ENCODE data around the gene NEFH.

DNA sequence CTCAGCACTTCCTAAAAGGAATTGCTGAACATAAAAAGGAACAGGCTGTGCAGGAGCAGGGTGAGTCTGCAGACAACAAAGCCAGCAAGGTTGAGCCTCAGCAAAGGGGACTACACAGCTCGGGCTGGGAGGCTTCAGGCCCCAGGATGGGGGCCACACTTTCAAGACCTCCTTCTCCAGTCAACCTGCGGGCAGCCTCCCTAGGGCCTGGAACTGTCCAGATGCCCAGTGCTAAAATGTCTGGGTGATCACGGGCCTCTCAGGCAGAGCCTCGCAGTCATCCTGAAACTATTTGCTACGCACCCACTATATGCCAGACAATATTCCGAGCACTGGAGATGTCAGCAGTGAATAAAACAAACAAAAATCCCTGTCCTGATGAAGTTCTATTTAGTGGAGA lies 3.9 kb upstream of the NEFH start:
- TF ChIP-seq, protein P1, sequence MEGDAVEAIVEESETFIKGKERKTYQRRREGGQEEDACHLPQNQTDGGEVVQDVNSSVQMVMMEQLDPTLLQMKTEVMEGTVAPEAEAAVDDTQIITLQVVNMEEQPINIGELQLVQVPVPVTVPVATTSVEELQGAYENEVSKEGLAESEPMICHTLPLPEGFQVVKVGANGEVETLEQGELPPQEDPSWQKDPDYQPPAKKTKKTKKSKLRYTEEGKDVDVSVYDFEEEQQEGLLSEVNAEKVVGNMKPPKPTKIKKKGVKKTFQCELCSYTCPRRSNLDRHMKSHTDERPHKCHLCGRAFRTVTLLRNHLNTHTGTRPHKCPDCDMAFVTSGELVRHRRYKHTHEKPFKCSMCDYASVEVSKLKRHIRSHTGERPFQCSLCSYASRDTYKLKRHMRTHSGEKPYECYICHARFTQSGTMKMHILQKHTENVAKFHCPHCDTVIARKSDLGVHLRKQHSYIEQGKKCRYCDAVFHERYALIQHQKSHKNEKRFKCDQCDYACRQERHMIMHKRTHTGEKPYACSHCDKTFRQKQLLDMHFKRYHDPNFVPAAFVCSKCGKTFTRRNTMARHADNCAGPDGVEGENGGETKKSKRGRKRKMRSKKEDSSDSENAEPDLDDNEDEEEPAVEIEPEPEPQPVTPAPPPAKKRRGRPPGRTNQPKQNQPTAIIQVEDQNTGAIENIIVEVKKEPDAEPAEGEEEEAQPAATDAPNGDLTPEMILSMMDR (IDR thresholded peaks at IDR 0.05 in 4 of 5, conservative IDR thresholded peaks at IDR 0.05 in 1 of 5) = no peak
- no peak for TF ChIP-seq POLR2A (IDR thresholded peaks at IDR 0.05)
